ENCODE data around the gene AVEN. TPM values are rescaled to one million over a fixed set of nuclear protein-coding genes. Genes with fewer than 3 reads are reported as not detected.

AVEN gene
- total RNA-seq, 1 donor from 2014 or later, result 17.3 TPM

DNA sequence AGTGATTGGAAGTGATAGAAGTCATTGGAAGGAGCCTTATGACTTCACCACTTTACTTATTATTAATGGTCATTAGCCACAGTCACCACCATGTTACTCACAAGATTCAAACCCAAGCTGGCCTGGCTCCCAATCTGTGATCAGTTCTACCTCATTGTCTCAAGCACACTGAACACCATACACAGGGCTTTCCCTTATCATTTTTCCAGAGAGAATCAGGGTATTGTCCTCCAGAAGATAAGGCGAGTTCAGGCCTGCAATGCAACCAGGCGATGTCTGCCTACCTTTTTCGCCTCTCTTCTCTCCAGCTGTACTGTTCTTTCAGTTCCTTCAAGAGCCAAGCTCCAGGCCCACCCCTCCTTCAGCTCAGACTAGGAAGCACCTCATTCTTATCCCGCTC, 37.8 kb upstream of the AVEN start:
- intact Hi-C loops (cut with DNase I), result no loop called here
- Histone ChIP-seq H3K9me3 (no peaks in the 10 kb centered on the region), H3K27me3 (no peaks in the 10 kb centered on the region), H3K4me1 (no peaks in the 10 kb centered on the region), H3K4me3 (no peak overlapping the region), H3K27ac (no peak overlapping the region), H3K36me3 (no peaks in the 10 kb centered on the region)
- TF ChIP-seq, protein P1, sequence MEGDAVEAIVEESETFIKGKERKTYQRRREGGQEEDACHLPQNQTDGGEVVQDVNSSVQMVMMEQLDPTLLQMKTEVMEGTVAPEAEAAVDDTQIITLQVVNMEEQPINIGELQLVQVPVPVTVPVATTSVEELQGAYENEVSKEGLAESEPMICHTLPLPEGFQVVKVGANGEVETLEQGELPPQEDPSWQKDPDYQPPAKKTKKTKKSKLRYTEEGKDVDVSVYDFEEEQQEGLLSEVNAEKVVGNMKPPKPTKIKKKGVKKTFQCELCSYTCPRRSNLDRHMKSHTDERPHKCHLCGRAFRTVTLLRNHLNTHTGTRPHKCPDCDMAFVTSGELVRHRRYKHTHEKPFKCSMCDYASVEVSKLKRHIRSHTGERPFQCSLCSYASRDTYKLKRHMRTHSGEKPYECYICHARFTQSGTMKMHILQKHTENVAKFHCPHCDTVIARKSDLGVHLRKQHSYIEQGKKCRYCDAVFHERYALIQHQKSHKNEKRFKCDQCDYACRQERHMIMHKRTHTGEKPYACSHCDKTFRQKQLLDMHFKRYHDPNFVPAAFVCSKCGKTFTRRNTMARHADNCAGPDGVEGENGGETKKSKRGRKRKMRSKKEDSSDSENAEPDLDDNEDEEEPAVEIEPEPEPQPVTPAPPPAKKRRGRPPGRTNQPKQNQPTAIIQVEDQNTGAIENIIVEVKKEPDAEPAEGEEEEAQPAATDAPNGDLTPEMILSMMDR (IDR thresholded peaks at IDR 0.05), result no peak
- DNase-seq (ENCODE audit: low spot score in 2 of 2), result no peak

DNA sequence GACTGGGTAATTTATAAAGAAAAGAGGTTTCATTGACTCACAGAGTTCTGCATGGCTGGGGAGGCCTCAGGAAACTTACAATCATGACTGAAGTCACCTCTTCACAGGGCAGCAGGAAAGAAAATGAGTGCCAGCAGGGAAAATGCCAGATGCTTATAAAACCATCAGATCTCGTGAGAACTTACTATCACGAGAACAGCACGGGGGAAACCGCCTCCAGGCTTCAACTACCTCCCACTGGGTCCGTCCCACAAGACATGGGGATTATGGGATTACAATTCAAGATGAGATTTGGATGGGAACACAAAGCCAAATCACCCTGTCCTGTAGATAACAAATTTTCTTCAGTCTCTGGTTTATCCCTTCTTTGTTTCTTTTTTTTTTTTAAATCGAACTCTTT, 31.0 kb upstream of the AVEN start:
- H3K36me3 ChIP-seq, result no peaks in the 10 kb centered on the region
- intact Hi-C loops (cut with DNase I), result no loop called here
- no peaks in the 10 kb centered on the region for H3K4me1 ChIP-seq
- no peak overlapping the region for H3K27ac ChIP-seq
- no peaks in the 10 kb centered on the region for H3K9me3 ChIP-seq
- no peak for DNase-seq (ENCODE audit: low spot score in 2 of 2)
- H3K4me3 ChIP-seq, result no peak overlapping the region
- H3K27me3 ChIP-seq, result no peaks in the 10 kb centered on the region
- TF ChIP-seq, protein P1 (IDR thresholded peaks at IDR 0.05), result no peak

DNA sequence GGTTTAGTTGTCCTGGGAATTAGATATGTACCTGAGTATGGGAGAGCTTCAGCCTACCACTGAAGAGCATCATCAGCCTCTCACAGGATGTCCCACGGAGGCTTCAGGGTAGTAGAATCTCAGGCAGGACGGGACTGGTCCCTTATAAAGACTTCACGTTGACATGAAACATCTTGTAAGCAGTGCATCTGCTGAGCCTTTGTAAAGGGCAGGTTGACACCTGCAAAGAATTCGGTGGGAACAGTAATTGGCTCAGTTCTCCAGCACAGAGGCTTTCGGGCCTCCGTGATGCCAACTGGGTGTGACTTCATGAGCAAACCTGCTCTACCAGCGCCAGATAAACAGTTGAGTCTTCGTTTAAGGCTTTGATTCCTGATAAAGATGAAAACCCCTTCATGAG, 26.9 kb upstream of the AVEN start:
- no peaks in the 10 kb centered on the region for H3K36me3 ChIP-seq
- intact Hi-C loops (cut with DNase I), result no loop called here
- DNase-seq (ENCODE audit: low spot score in 2 of 2), result no peak
- TF ChIP-seq, protein P1 (IDR thresholded peaks at IDR 0.05), result no peak
- H3K9me3 ChIP-seq, result no peaks in the 10 kb centered on the region
- H3K27ac ChIP-seq, result no peak overlapping the region
- no peak overlapping the region for H3K4me3 ChIP-seq
- no peaks in the 10 kb centered on the region for H3K27me3 ChIP-seq
- H3K4me1 ChIP-seq, result no peaks in the 10 kb centered on the region

DNA sequence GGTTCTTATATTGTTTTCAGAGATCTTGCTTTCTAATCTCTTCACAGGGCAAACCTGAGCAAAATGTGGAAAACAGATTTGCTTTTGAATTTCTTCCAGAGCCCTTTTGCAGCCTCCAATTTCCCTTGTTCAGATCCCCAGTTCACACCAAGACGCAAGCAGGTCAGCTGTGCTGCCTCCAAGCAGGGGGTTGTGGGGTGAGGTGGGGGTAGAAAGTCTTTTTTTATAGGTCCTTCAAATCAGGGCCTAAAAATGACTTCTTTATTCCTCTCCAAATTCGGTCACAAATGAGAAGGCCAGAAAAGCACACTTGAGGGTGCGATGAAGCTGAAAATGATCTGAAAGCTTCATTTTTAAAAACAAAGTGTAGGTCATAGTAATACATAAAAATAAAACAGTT, 26.3 kb upstream of the AVEN start:
- no peaks in the 10 kb centered on the region for H3K27me3 ChIP-seq
- no peaks in the 10 kb centered on the region for H3K36me3 ChIP-seq
- TF ChIP-seq, protein P1 (IDR thresholded peaks at IDR 0.05), result no peak
- H3K4me1 ChIP-seq, result no peaks in the 10 kb centered on the region
- intact Hi-C loops (cut with DNase I), result no loop called here
- H3K9me3 ChIP-seq, result no peaks in the 10 kb centered on the region
- DNase-seq (ENCODE audit: low spot score in 2 of 2), result no peak
- no peak overlapping the region for H3K4me3 ChIP-seq
- H3K27ac ChIP-seq, result no peak overlapping the region

DNA sequence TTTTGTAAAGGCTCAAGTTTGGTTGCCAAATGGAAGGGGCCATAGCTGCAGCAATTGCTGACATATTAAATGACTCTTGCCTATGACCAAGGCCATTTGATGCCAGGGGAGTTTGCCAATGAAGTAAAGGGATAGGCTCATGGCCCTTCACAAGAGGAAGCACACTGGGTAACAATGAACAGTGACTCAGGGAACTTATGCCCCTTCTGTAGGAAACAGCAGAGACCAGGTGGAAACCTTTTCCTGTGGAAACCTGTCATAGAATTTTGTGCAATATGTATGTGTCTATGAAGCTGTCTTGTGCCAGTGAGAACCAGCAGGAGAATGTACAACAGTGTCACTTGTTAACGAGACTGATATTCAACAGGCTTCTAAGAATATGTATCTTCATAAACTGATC, 25.4 kb upstream of the AVEN start:
- Histone ChIP-seq H3K27ac (no peak overlapping the region), H3K27me3 (no peaks in the 10 kb centered on the region), H3K4me3 (no peak overlapping the region), H3K9me3 (no peaks in the 10 kb centered on the region), H3K4me1 (no peaks in the 10 kb centered on the region), H3K36me3 (no peaks in the 10 kb centered on the region)
- intact Hi-C loops (cut with DNase I), result no loop called here
- TF ChIP-seq, protein P1 (IDR thresholded peaks at IDR 0.05), result no peak
- DNase-seq (ENCODE audit: low spot score in 2 of 2), result no peak

DNA sequence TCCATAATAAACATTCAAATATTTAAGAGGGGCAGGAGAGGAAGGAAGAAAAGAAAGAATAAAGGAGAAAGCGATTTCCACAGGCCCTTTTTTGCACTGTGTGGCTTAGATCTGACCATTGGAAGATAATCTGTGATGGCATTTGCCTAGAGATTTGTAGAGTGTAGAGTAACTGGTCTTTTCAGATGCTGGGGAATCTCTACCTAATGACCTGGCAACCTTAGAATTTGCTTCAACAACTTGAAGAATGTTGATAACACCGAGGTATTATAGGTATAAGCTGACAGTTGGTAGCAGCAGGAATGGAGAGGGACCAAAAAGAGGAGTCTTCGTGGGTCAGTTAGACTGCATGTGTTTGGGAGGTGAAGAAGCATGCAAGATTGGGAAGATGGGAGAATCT, 20.9 kb upstream of the AVEN start:
- no peak for DNase-seq (ENCODE audit: low spot score in 2 of 2)
- Histone ChIP-seq H3K9me3 (no peaks in the 10 kb centered on the region), H3K4me3 (no peak overlapping the region), H3K4me1 (peaks cover 4 to 11% of the 10 kb centered on the region in 2 donors), H3K27me3 (no peaks in the 10 kb centered on the region), H3K27ac (no peak overlapping the region), H3K36me3 (no peaks in the 10 kb centered on the region)
- TF ChIP-seq, protein P1 (IDR thresholded peaks at IDR 0.05), result no peak
- intact Hi-C loops (cut with DNase I), result loop anchor here (5.0 to 10.0 kb wide), 3 partner anchors 285 to 735 kb away; partner anchors contain the start of genes ACTC1, NOP10 and NUTM1
